Fibroblast of peridontal ligament (primary cell): Measurements from ENCODE around the gene KLHL40.

ENCODE experiments used
- DNase-seq: peaks from one replicate; pipeline ENCODE4 v3.0.0-alpha.2; 2010; ENCODE audit errors: extremely low read depth

The KLHL40 gene

DNA sequence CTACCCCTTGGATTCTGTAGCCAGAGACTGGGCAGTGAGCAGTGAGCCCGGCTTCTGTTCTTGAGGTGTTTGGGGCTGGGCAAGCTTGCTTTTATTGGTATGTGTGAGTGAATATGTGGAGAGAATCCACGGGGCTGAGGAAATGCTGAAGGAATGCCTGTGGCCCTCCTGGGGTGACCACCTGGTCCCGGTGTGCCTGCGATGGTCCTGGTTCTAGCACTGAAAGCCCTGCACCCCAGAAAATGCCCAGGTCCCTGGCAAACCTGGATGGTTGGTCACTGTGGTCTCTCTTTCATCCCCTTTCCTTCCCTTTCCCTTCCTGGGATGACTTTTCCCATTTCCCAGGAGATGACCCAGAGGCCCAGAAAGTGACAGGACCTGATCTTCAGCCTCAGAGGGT, 27.7 kb upstream of the KLHL40 start:
- no peak for DNase-seq

DNA sequence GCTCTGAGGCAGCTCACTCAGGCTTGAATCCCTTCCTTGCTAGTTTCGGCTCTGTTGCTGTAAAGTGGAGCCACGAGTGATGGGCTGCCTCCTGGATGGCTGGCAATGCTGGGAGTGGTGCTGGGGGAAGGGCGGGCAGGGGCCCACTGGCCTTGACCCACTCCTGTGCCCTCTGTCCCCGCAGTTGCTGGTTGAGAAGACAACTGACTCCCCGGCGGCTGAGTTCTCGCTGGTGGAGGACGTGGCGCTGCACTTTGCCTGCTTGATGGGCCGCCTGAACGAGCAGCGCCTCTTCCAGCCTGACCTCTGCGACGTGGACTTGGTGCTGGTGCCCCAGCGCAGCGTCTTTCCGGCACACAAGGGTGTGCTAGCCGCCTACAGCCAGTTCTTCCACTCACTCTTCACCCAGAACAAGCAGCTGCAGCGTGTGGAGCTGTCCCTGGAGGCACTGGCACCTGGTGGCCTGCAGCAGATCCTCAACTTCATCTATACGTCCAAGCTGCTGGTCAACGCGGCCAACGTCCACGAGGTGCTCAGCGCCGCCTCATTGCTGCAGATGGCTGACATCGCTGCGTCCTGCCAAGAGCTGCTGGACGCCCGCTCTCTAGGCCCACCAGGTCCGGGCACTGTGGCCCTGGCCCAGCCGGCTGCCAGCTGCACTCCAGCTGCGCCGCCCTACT, 27.1 kb upstream of the KLHL40 start:
- no peak for DNase-seq

DNA sequence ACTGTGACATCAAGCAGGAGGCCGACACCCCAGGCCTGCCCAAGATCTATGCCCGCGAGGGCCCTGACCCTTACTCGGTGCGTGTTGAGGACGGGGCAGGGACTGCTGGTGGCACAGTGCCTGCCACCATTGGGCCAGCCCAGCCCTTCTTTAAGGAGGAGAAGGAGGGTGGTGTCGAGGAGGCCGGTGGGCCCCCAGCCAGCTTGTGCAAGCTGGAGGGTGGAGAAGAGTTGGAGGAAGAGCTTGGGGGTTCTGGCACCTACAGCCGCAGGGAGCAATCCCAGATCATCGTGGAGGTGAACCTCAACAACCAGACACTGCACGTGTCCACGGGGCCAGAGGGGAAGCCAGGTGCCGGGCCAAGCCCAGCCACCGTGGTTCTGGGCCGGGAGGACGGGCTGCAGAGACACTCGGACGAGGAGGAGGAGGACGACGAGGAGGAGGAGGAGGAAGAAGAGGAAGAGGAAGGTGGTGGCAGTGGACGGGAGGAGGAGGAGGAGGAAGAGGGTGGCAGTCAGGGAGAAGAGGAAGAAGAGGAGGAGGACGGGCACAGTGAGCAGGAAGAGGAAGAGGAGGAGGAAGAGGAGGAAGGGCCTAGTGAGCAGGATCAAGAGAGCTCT, 26.5 kb upstream of the KLHL40 start:
- no peak for DNase-seq

DNA sequence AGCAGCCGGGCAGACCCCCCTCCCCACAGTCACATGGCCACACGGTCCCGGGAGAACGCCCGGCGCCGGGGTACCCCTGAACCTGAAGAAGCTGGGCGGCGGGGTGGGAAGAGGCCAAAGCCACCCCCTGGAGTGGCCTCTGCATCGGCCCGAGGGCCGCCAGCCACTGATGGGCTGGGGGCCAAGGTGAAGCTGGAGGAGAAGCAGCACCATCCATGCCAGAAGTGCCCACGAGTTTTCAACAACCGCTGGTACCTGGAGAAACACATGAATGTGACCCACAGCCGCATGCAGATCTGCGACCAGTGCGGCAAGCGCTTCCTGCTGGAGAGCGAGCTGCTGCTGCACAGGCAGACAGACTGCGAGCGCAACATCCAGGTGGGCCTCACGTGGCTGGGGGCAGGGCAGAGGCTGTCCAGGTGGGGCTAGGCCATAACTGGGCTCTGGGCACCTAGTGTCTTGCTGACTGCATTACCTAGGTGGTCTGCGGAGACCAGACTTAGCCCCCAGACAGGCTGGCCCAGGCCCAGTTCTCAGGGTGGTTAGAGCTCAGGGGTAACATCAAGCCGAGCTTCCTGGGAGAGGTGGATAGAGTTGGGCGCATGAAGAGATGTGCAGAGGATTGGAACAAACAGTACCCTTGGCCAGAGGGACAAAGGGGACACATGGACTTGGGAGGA, 25.7 kb upstream of the KLHL40 start:
- no peak for DNase-seq

DNA sequence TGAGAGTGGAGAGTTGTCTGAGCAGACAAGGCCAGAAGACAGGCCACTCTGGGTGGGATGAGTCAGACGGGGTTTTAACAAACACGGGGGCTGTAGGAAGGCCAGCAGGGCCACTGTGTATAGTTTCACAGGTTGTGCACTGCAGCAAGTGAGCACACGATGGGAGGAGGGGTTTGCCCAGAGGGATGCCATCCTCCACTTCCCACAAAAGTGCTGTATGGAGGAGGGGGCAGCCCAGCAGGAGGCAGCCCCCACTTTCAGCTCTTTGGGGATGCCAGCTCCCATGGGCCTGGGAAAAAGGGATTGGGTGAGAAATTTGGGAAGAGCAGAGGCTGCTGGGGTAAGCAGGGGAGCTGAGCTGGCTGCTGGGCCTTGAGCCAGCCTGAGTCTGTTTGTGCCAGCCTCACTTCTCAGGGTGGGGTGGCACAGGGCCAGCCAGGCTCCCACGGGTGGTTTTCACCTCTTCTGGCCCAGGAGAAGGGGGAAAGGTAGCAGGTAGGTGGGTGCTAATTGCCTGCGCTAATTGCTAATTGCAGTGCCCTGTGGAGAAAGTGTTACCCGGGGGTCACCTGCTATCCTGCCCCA, 25.1 kb upstream of the KLHL40 start:
- no peak for DNase-seq

DNA sequence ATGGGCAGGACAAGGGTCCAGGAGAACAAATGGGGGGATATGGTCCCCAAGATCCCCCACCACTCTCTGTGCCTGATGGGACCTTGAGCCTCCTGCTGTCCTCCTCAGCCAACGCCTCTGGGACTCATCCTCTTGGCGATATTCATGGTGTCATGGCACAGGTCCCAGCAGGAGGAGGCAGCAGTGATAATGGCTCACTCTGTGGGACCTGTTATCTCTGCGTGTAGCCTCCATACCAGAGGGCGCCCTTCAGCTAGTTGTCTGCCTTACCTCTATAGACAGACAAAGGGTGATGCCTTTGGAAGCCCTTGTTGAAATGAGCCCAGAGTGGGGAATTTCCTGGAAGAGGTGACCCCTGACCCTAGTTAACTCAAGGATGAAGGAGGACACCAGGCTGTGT, 24.4 kb upstream of the KLHL40 start:
- DNase-seq = no peak

DNA sequence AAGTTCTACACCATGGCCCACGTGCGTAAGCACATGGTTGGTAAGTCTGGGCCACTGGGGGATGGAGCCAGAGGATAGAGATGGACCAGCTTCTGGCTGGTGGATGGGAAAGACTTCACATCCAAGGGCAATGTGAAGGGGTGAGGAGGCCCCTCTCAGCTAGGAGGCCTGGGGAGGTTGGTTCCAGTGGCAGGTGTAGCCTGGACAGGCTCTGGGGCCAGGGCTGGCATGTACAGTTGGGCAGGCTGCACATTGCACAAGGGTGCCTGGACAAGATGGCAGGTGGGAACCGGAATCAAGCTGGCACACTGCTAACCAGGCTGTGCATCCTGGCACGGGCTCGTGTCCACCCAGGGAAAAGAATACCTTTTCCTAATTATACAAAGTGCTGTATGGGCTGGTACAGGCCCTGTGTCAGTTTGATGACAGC, 23.7 kb upstream of the KLHL40 start:
- DNase-seq = no peak

DNA sequence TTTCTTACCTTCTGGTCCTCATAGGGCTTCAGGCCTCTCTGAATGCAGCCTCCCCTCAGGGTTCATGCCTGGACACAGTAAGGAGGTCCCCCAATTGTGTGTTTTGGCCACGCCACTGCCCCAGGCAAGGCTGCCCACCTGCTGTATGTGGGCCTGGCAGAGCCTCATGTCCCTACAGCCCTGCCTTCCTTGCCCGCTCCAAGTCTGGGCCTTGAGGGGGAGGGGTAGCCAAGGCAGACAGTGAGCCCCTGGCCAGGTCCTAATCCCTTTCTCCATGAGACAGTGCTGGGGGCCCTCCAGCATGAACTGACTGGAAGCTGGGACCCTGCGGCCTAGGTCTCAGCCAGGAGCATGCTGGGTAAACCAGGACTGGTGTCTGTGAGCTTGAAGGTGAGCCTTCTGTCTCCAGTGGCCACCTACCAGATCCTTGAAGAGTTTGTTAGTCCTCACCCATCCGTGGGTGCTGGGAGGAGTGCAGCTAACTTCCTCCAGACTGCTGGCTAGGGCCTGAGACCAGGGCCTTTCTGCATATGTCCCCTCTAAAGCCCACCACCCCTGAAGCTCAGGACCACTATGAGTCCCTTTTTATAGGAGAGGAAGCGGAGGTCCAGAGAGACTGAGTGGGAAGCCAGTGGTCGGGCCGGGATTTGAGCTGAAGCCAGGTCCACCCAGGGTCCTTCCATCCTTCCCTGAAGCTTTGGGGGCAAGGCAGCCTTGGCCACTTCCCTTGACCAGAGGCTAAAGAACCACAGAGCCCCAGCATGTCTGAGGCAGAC, 23.1 kb upstream of the KLHL40 start:
- no peak for DNase-seq

DNA sequence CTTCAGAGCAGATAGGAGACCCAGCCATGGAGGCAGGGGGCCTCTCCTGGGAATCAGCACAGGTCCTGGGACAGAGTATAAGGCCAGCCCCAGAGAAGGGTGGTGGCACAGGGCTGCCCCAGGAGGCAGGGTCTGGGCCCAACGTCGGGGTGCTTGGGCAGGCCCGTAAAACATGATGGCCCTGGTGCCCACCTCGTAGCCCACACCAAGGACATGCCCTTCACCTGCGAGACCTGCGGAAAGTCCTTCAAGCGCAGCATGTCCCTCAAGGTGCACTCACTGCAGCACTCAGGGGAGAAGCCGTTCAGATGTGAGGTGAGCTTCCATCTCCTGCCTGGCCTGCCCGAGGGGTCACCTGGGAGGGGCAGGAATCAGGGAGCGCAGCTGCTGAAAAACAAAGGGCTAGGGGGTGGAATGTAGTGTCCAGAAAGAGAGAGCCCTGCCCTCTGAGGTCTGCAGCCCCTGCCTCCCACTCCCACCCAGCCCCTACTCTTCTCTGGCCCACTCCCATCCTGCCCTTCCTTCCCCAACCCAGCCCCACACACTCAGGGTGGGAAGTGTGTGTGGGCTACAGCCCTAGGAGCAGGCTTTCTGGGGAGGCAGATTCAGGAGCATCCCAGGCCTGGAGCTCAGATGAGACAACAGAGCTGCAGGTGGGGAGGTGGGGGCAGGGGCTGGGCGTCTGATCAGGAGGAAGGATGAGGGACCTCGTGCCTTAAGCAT, 22.4 kb upstream of the KLHL40 start:
- DNase-seq = no peak

DNA sequence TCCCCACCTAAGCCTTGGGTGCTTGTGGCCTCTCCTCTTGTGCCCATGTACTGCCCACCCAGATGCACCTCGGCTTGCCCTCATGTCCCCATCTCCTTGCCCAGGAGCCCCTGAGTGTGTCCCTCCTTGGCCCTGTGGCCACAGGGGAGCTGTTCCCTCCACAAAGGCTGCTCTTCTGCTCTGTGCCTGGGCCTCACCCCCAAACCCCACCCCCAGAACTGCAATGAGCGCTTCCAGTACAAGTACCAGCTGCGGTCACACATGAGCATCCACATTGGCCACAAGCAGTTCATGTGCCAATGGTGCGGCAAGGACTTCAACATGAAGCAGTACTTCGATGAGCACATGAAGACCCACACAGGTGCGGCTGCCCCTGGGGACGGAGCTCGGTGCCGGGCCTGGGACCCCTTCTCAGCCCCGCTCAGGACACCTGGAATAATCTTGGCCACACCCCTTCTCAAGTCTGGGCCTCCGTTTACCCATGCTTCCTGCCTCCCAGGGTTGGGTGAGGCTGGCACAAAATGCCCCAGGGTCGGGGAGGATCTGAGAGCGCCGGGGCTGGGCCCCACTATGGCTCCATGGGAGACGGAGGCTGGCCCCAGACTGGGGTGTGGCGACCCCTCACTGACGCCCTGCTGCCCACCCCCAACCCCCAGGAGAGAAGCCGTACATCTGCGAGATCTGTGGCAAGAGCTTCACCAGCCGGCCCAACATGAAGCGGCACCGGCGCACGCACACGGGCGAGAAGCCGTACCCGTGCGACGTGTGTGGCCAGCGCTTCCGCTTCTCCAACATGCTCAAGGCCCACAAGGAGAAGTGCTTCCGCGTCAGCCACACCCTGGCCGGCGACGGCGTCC, 21.5 kb upstream of the KLHL40 start:
- DNase-seq = no peak

DNA sequence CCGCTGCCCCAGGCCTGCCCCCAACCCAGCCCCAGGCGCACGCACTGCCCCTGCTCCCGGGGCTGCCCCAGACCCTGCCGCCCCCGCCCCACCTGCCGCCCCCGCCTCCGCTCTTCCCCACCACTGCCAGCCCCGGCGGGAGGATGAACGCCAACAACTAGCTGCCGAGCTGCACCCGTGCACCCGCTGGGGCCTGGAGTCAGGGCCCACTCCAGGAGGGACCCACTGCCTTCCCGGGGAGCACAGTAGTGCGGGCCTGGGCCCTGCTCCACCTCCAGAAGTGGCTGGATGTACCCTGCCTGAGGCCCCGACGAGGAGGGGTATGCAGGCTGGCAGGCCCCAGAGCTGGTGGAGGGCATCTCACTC, 20.9 kb upstream of the KLHL40 start:
- no peak for DNase-seq

DNA sequence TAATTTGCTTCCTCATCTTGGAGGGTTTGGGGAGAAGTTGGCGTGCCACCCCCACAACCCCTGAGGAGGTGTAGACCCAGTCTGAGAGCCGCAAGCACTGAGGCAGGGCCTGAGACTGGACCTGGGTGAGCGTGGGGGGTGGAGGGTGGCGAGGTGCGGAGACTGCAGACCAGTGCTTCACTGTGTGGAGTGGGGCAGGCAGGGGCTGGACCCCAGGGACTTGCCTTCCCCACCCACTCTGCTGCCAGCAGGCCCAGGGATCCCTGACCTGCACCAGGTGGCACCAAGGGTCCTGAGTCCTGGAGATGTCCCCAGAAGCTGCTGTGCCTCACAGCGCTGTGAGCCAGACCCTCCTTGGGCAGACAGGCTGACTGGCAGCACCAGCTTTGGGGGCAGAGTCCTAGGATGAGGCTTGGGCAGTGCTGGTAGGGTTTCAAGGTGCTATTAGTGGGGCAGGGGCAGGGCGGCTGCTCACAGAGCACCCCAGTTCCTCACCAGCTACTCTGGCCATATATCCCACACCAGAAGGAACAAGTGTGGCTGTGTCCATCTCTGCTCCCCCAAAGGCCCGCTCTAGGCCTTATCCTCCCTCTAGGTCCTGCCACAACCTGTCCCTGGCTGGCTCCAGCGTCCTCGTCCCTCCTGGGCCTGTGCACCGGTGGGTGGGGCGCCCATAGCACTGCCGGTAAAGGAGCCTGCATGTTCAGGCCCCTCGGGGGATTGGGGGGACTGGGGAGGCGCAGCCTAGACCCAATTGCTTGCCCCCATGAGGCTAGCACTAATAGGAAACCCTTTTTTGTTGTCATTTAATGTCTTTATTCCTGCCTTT, 20.1 kb upstream of the KLHL40 start:
- no peak for DNase-seq

DNA sequence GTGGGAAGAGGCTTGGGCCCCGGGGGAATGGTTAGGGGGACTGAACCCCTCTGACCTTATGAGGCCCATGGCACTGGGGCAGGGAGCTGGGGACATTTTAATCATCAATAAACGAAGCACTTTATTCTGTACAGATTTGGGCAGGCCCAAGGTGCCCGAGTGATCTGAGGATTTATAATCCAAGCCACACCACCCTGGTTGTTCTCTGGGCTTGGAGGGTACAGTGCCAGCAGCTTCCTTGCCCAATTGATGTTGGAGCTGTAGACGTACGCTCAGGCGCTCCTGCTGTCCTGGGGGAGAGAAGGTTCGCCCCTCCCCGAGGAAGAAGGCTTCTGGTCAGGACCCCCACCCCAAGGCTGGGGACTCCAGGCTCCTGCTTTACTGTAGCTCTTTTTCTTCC, 19.3 kb upstream of the KLHL40 start:
- DNase-seq = no peak

DNA sequence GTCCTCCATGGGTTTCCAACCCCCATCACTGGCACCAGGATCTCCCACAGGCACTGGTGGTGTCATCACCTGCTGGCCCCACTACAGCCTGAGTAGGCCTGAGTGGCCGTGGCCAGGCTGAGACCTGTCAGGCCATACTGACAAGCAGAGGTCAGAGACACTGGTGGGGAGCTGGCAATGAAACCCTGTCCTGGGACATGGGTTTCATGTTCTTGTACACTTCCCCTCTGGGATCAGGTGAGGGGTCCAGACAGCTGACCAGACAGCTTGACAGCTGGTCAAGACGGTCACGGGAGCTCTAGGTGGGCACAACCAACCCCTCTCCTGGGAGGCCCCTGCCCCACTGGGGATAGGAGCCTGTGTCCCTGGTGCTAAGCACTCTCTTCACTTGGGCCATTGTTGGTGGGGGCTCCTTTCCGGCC, 18.7 kb upstream of the KLHL40 start:
- no peak for DNase-seq

DNA sequence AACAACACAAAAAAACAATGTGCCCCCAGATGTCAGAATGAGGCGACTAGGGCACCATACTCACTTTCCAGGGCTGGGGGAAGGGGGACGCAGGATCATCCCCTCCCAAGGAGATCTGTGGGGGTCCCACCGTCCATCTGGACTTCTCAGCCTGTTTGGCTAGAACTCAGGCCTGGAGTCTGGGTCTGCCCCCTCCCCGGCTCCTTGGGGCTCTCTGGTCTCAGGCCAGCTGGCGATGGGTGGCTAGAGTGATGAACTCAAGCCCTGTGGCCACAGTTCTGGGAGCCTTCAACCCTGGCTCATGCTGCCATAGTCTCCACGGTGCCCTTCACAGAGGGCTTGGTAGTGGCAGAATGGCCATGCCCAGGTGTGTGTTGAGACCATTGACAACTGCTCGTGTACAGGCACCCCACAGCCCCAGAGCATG, 18.2 kb upstream of the KLHL40 start:
- no peak for DNase-seq

DNA sequence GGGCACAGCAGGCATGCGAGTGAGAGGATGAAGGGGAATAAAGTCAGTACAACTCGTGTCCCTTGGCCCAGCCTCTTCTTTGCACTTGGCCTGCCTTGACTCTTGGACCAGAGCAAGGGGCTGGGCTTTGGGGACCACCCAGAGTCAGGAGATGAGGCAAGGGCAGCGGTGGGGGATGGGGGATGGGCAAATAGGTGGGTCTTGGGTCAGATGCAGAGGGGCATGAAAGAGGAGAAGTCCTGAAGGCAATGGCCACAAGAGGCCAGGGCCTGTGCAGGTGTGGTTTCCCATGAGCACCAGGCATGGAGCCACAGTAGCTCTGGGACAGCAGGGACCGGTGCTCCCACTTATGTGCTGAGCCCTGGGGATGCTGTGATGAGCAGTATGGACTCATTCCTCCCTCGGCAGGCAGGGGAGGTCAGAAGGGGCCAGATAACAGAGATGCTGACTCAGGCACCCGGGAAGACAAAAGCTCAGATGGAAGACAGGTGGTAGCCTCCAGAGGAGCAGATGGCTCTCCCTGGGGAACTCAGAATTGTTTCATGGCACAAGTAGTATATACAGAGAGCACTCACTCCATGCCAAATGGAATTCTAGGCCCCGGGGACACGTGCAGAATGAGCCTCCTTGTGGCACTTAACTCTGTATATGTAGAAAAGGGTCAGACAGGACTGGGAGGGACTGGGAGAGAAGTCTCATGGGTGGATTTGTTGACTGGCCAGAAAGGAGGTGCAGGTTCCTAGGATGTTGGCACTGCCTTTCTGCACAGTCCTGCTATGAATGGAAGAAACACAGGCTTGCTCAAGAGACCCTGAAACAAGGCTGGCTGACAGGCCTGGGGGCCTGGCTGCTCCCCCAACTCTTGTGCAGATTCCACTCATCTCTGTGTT, 17.6 kb upstream of the KLHL40 start:
- DNase-seq = no peak

DNA sequence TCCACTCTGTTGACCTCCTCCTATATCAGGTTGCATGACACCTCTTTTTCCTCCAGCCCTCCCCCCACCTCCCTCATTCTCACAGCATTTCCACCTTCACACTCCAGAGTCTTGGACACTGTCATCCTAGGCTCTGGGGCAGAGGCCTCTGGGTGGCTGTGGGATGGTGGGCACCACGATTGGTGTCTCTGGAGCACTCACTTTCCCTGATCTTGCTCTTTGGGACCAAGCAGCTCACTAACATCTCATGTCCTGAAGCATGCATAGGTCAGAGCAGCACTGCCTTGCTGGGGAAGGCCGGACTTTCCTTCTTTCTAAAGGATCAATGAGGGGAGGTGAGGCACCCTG, 16.9 kb upstream of the KLHL40 start:
- DNase-seq = no peak

DNA sequence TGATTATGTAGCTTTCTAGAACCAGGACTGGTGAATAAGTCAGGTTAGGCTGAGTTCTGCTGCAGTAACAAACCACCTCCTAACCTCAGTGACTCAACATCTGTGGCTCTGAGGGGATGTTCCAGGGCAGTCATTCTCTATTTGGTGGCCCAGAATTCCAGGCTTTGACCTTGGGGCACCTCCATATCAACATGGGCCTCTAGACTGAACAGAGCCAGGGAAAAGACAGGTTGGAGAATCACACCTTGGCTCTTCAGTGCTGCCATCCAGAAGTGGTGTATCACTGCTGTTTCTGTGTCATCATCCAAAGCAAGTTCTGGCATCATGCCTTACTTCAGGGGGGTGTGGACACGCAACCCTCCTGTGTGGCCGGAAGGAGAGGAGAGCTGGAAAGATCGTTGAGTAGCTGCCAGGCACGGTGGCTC, 16.5 kb upstream of the KLHL40 start:
- no peak for DNase-seq
